Loucy (cell line): ENCODE data around the gene TP63.

Experiments
- H2AFZ ChIP-seq: fragments of 200-600 bp; sonication (generic); 2 replicates; pipeline ENCODE4 v1.6.0; 2016; ENCODE audit warnings: antibody characterized with exemption, mild to moderate bottlenecking, low read length, moderate library complexity
- H3F3A ChIP-seq: fragments of 200-600 bp; 2 replicates; pipeline ENCODE4 v1.6.0; 2016; ENCODE audit warnings: antibody characterized with exemption, low read depth, mild to moderate bottlenecking
- H3K27me3 ChIP-seq: fragments of 200-600 bp; sonication (generic); 2 replicates; pipeline ENCODE4 v1.6.1; 2014; ENCODE audit warnings: low read length, mild to moderate bottlenecking; ENCODE audit not compliant: insufficient read depth, poor library complexity, severe bottlenecking
- H3K36me3 ChIP-seq: fragments of 200-600 bp; sonication (generic); 2 replicates; pipeline ENCODE4 v1.6.1; 2016; ENCODE audit warnings: low read length; ENCODE audit not compliant: insufficient read depth
- H3K4me1 ChIP-seq: fragments of 200-600 bp; sonication (generic); 2 replicates; pipeline ENCODE4 v1.5.1; 2014; ENCODE audit warnings: low read length, mild to moderate bottlenecking; ENCODE audit not compliant: insufficient read depth, poor library complexity, severe bottlenecking
- H3K4me2 ChIP-seq: fragments of 200-600 bp; sonication (generic); 2 replicates; pipeline ENCODE4 v1.6.0; 2014; ENCODE audit warnings: antibody characterized with exemption, low read length, low read depth, mild to moderate bottlenecking; ENCODE audit not compliant: poor library complexity, severe bottlenecking
- H3K4me3 ChIP-seq: fragments of 200-600 bp; sonication (generic); 2 replicates; pipeline ENCODE4 v1.5.1; 2014; ENCODE audit warnings: low read length, mild to moderate bottlenecking, mixed read lengths; ENCODE audit not compliant: poor library complexity, severe bottlenecking
- H3K79me2 ChIP-seq: fragments of 200-600 bp; sonication (generic); 2 replicates; pipeline ENCODE4 v1.6.1; 2014; ENCODE audit warnings: low read length; ENCODE audit not compliant: insufficient read depth
- H3K9ac ChIP-seq: fragments of 200-600 bp; sonication (generic); 2 replicates; pipeline ENCODE4 v1.6.0; 2014; ENCODE audit warnings: mild to moderate bottlenecking, low read depth, low read length, moderate library complexity; ENCODE audit not compliant: poor library complexity, severe bottlenecking
- H3K9me2 ChIP-seq: fragments of 200-600 bp; sonication (generic); replicated peaks from 2 replicates; pipeline ENCODE4 v1.6.1; 2016; ENCODE audit warnings: low read depth, low read length, mixed read lengths
- H3K9me3 ChIP-seq: fragments of 200-600 bp; sonication (generic); 2 replicates; pipeline ENCODE4 v1.6.1; 2014; ENCODE audit warnings: mild to moderate bottlenecking, antibody characterized with exemption, low read length, low read depth; ENCODE audit not compliant: insufficient read depth
- H4K20me1 ChIP-seq: fragments of 200-600 bp; sonication (generic); 2 replicates; pipeline ENCODE4 v1.6.0; 2014; ENCODE audit warnings: antibody characterized with exemption, low read length, mild to moderate bottlenecking; ENCODE audit not compliant: insufficient read depth, poor library complexity, severe bottlenecking
- EZH2phosphoT487 ChIP-seq: fragments of 200-600 bp; IDR thresholded peaks from 2 replicates; pipeline ENCODE4 v1.6.1; 2018; ENCODE audit warnings: antibody characterized with exemption, mild to moderate bottlenecking, moderate library complexity, borderline replicate concordance
- TF ChIP-seq, protein P1 (sequence below): fragments of 200-600 bp; sonication (generic); conservative IDR thresholded peaks from 2 replicates; pipeline ENCODE4 v1.5.1; 2014; ENCODE audit warnings: mild to moderate bottlenecking, antibody characterized with exemption, low read length

The TP63 gene

DNA sequence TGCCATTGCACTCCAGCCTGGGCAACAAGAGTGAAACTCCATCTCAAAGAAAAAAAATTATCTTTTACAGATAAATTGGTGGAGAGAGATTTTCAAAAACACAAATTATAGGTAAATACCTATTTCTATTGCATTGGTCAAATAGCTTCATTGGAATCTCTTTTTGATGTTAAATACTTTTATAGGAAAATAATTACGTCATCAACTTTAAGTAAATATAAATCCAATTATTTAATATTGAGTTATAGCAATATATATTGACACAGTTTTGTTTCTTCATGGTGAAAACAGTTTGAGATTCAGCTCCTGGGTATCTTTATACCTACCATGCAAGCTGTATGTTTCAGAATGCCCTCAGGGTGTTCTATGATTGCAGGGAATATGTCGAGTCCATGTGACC is 172.1 kb downstream of the TP63 start:
- Histone ChIP-seq H3K4me3 (no peak overlapping the region), H3K36me3 (no peaks in the 10 kb centered on the region), H3K4me1 (peaks cover 8% of the 10 kb centered on the region), H2AFZ (no peak overlapping the region), H3K9me3 (no peaks in the 10 kb centered on the region), H3F3A (no peaks in the 10 kb centered on the region), H3K4me2 (no peak overlapping the region), H3K27me3 (no peaks in the 10 kb centered on the region), H3K9me2 (no peaks in the 10 kb centered on the region), H3K9ac (no peak overlapping the region), H3K79me2 (no peaks in the 10 kb centered on the region), H4K20me1 (no peaks in the 10 kb centered on the region)
- TF ChIP-seq, protein P1, sequence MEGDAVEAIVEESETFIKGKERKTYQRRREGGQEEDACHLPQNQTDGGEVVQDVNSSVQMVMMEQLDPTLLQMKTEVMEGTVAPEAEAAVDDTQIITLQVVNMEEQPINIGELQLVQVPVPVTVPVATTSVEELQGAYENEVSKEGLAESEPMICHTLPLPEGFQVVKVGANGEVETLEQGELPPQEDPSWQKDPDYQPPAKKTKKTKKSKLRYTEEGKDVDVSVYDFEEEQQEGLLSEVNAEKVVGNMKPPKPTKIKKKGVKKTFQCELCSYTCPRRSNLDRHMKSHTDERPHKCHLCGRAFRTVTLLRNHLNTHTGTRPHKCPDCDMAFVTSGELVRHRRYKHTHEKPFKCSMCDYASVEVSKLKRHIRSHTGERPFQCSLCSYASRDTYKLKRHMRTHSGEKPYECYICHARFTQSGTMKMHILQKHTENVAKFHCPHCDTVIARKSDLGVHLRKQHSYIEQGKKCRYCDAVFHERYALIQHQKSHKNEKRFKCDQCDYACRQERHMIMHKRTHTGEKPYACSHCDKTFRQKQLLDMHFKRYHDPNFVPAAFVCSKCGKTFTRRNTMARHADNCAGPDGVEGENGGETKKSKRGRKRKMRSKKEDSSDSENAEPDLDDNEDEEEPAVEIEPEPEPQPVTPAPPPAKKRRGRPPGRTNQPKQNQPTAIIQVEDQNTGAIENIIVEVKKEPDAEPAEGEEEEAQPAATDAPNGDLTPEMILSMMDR: no peak
- TF ChIP-seq EZH2phosphoT487: no peak

DNA sequence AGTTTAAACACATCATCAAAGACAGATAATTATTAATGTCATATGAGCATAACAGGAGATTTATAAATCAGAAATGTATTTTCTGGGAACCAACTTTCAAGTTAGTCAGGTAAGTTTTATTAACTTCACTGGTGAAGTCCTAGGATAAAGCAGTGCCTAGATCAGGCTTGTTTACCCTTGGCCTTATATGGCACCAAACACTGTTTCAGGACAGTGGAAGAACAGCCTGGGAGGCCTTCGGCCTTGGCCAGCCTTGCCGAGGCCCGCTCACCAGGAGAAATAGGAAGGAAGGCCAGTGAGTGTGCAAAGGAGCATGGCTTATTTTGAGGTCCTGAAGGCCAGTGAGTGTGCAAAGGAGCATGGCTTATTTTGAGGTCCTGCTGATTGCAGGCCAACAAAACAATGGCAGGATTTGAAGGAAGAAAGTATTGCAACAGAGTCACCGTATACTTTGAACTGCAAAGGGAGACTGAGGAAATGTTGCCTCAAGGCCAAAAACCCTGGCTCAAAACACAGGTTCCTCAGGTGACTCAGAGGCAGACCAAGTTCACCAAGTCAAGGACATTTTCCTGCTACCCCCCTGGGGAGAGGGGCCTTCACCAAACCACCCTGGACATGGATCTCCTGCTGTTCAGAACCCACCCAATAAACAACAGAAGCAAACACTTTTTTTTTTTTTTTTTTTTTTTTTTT is 174.3 kb downstream of the TP63 start:
- Histone ChIP-seq H3K4me2 (no peak overlapping the region), H3K27me3 (no peaks in the 10 kb centered on the region), H3K4me1 (peaks cover 11% of the 10 kb centered on the region), H4K20me1 (no peaks in the 10 kb centered on the region), H3F3A (no peaks in the 10 kb centered on the region), H3K36me3 (no peaks in the 10 kb centered on the region), H2AFZ (peak overlapping the region; percentile 26; the same call in 1 of the 2 replicates), H3K9me3 (no peaks in the 10 kb centered on the region), H3K79me2 (no peaks in the 10 kb centered on the region), H3K9me2 (no peaks in the 10 kb centered on the region), H3K4me3 (no peak overlapping the region), H3K9ac (no peak overlapping the region)
- TF ChIP-seq, protein P1: no peak
- TF ChIP-seq EZH2phosphoT487: no peak

DNA sequence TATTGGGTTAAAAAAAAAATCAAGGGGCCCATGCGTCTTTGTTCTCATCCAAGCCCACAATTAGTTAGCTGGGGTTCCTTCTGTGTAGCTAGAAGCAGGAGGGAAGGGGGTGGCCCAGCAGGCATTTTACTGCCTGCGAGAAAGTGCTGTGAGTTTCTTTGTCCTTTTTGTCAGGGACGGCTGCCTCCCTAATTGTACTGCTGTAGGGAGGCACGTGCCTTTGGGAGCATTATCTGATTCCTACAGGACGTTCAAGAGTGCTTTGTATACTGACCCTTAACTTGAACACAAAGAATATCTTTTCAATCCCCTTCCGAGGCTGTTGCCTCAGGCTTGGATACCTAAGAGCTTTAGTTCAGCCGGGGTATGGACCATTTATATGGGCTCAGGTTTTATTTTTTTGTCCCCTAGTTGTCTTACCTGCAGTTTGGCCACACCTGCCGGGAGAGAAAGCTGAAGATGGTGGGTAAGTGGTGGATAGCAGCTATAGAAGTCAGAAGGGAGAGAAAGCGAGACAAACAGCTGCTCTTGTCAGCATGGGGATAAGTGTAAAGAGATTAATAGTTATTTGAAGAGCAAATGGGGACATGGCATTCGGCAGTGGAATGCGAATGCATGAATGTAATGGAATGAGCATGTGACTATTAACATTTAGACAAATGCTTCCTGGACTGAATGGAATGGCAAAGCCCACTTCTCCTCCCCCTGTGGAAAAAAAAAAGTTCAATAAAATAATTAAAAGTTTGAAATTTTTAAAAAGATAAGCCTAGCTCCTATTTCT is 175.2 kb downstream of the TP63 start:
- Histone ChIP-seq H3F3A (no peaks in the 10 kb centered on the region), H2AFZ (peak overlapping the region; percentile 26; the same call in 1 of the 2 replicates), H3K9ac (no peak overlapping the region), H3K79me2 (no peaks in the 10 kb centered on the region), H3K9me2 (no peaks in the 10 kb centered on the region), H3K4me3 (no peak overlapping the region), H3K27me3 (no peaks in the 10 kb centered on the region), H3K4me1 (peaks cover 11% of the 10 kb centered on the region), H3K9me3 (no peaks in the 10 kb centered on the region), H3K36me3 (no peaks in the 10 kb centered on the region), H4K20me1 (no peaks in the 10 kb centered on the region), H3K4me2 (no peak overlapping the region)
- no peak for TF ChIP-seq EZH2phosphoT487
- TF ChIP-seq, protein P1: no peak
